GM13977 (cell line): ENCODE results near the gene GZF1.

ENCODE experiments used
- DNase-seq: peaks from one replicate; pipeline ENCODE4 v3.0.0; 2012; ENCODE audit warnings: low spot score
- in situ Hi-C: fragments of 300-500 bp; cut with MboI; formaldehyde crosslinking; loops from one replicate; pipeline ENCODE4 v1.12.0; 2022; ENCODE audit warnings: low sequenced_read_pairs, low pct_unique_long_range_greater_than_20kb, mixed read lengths, inconsistent platforms; ENCODE audit not compliant: unreplicated experiment
- TF ChIP-seq, protein P1 (sequence below): IDR thresholded peaks from 2 replicates; pipeline ENCODE4 v1.5.1; 2012; ENCODE audit warnings: mild to moderate bottlenecking, control low read depth; ENCODE audit not compliant: insufficient read depth; ENCODE audit errors: extremely low read depth, missing control alignments

The GZF1 gene

DNA sequence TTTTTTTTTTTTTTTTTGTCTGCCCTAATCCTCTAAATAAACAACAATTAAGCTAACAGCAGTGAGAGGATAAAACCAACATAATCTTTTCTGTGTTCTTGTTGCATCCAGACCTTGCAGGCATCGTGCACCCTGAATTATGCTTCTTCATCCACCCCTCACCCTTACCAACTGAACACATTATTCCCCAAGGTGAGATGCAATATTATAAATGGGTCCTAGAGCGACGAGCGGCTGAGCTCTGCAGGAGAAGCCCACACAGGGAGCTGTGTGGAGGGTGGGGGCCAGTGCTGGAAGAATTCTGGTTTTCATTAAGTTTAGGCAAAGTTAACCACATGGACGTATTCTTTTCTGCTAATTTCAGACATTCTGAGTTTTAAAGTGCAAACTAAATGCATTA is 43.6 kb upstream of the GZF1 start:
- no peak for DNase-seq
- in situ Hi-C loops = no loop called here
- TF ChIP-seq, protein P1, sequence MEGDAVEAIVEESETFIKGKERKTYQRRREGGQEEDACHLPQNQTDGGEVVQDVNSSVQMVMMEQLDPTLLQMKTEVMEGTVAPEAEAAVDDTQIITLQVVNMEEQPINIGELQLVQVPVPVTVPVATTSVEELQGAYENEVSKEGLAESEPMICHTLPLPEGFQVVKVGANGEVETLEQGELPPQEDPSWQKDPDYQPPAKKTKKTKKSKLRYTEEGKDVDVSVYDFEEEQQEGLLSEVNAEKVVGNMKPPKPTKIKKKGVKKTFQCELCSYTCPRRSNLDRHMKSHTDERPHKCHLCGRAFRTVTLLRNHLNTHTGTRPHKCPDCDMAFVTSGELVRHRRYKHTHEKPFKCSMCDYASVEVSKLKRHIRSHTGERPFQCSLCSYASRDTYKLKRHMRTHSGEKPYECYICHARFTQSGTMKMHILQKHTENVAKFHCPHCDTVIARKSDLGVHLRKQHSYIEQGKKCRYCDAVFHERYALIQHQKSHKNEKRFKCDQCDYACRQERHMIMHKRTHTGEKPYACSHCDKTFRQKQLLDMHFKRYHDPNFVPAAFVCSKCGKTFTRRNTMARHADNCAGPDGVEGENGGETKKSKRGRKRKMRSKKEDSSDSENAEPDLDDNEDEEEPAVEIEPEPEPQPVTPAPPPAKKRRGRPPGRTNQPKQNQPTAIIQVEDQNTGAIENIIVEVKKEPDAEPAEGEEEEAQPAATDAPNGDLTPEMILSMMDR = no peak

DNA sequence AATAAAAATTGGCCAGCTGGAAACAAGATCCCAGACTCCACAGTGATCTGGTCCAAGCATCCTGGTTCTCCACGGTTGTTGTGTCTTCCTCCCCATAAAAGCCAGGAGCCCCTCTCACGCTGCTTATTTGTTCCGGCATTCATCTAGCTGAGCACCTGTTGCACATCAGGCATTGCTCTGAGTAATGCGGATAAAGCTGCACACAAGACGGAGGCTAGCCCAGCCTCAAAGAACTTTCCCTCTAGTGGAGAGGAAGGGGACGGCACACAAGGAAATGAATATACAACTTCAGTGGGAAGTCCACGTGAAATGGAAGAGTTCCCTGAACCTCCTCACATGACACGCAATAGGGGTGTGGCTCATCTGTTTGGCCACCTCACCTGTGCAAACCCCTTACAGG is 41.7 kb upstream of the GZF1 start:
- in situ Hi-C loops = no loop called here
- TF ChIP-seq, protein P1 = no peak
- no peak for DNase-seq

DNA sequence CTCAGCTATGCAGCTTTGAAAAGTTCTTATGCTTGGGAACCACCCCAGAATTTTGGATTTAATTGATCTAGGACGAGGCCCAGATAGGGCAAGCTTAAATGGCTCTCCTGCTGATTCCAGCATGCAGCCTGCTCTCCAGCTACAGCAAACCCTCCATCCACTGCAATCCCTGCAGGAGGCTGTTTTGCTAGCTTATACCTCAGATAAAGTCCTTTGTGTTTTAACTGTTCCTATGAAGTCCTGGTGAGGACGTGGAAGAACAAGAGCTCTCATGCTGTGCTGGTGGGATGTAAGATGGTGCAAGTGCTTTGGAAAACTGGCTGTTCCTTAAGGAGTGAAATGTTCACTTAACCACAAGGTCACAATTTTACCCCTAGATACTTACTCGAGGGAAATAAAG is 36.9 kb upstream of the GZF1 start:
- DNase-seq = no peak
- in situ Hi-C loops = loop anchor here (25.0 kb wide), 1 partner anchor 263 kb away; no protein-coding TSS in a partner anchor
- TF ChIP-seq, protein P1 = no peak

DNA sequence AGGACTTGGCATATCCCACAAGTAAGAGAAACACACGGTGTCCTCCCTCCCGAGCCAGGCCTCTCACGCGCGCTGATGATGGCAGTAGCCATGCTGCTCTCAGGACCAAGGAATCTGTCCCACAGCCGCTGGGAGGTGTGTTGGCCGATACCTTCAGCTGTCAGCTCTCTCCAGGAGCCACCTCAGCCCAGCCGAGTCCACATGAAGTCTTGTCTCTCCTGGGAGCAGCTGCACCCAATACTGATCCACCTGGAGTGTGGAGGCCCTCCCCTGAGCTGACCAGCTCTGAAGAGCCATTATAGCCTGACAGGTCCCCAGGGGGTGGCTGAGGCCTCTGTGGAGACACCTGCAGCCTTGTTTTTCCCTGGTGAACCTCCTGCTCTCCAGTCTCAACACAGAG is 35.2 kb upstream of the GZF1 start:
- DNase-seq = no peak
- TF ChIP-seq, protein P1 = no peak
- in situ Hi-C loops = loop anchor here (25.0 kb wide), 1 partner anchor 264 kb away; no protein-coding TSS in a partner anchor

GRCh38 chr20:23327617-23328333 is 34.2 kb upstream of the GZF1 start:
- in situ Hi-C loops = loop anchor here (25.0 kb wide), 1 partner anchor 265 kb away; no protein-coding TSS in a partner anchor
- DNase-seq = no peak
- TF ChIP-seq, protein P1 = no peak

DNA sequence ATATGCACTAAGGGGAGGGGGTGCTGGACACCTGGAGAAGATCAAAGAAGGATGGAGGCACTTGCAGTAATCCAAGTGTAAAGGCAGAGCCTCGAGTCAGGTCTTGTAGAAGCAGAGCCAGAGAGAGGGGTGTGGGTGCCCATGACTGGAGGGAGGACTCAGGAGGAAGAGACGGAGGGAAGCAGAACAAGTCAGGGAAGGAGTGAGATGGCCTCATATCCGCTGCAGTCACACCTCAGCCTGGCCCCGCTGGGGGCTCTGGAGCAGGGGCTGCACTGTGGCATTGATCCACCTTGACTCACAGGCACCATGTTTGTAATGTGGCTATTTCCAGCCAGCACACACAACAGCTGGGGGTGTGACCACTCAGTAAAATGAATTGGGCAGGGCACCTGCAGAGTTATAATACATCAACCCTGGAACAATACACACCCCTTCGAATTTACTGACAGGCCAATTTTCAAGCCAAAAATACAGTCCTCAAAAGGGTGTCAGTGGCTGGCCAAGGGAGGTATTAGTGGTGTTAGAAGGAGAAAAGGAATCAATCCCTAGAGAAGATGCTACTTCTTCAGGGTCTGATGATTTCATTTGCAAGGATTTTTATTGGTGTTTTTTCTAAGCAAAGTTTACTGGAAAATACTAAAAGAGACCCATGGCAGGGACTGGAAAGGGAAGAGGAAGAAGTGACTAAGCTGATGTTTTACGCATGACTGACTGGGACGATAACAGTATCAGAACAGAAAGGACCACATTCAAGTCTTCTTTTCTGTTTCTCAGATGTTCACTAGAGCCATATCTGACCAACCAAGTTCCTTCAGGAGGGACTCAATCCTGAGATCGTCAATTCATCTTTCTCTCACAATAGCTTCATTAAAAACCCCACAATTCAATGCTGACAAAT is 30.3 kb upstream of the GZF1 start:
- in situ Hi-C loops = loop anchor here (25.0 kb wide), 1 partner anchor 269 kb away; no protein-coding TSS in a partner anchor
- no peak for DNase-seq
- TF ChIP-seq, protein P1 = no peak
